GM12864 (cell line): ENCODE data around the gene DCBLD2.

ENCODE experiments used
- DNase-seq: peaks from one replicate; pipeline ENCODE4 v3.0.0-alpha.2; 2011; ENCODE audit warnings: low read depth
- H3K4me3 ChIP-seq: 2 replicates; pipeline ENCODE4 v1.5.1; 2011; ENCODE audit warnings: mild to moderate bottlenecking, low read depth, low read length, control low read depth
- CTCF ChIP-seq: IDR thresholded peaks from 2 replicates; pipeline ENCODE4 v1.5.1; 2011; ENCODE audit warnings: low read depth, mild to moderate bottlenecking, moderate library complexity, low read length, control low read depth, inconsistent platforms; ENCODE audit errors: missing control alignments

Gene DCBLD2

GRCh38 chr3:98784666-98785600 lies 116.6 kb downstream of the DCBLD2 start:
- H3K4me3 ChIP-seq, result no peak overlapping the region
- DNase-seq, result no peak
- no peak for TF ChIP-seq CTCF

GRCh38 chr3:98784042-98784441 lies 117.5 kb downstream of the DCBLD2 start:
- H3K4me3 ChIP-seq, result no peak overlapping the region
- no peak for TF ChIP-seq CTCF
- no peak for DNase-seq

- no peak for TF ChIP-seq CTCF
- no peak overlapping the region for H3K4me3 ChIP-seq
- no peak for DNase-seq
Observed at GRCh38 chr3:98782824-98783500, 118.5 kb downstream of the DCBLD2 start.

GRCh38 chr3:98780343-98780742 lies 121.2 kb downstream of the DCBLD2 start:
- H3K4me3 ChIP-seq, result no peak overlapping the region
- no peak for TF ChIP-seq CTCF
- DNase-seq, result no peak

- no peak for DNase-seq
- TF ChIP-seq CTCF, result no peak
- no peak overlapping the region for H3K4me3 ChIP-seq
Observed at GRCh38 chr3:98779541-98780335, 121.8 kb downstream of the DCBLD2 start.

- no peak overlapping the region for H3K4me3 ChIP-seq
- no peak for TF ChIP-seq CTCF
- no peak for DNase-seq
Observed at GRCh38 chr3:98778852-98779413, 122.6 kb downstream of the DCBLD2 start.
